ENCODE results near the gene GDPD4.

- TF ChIP-seq POLR2A (IDR thresholded peaks at IDR 0.05), result no peak
- TF ChIP-seq, protein P1, sequence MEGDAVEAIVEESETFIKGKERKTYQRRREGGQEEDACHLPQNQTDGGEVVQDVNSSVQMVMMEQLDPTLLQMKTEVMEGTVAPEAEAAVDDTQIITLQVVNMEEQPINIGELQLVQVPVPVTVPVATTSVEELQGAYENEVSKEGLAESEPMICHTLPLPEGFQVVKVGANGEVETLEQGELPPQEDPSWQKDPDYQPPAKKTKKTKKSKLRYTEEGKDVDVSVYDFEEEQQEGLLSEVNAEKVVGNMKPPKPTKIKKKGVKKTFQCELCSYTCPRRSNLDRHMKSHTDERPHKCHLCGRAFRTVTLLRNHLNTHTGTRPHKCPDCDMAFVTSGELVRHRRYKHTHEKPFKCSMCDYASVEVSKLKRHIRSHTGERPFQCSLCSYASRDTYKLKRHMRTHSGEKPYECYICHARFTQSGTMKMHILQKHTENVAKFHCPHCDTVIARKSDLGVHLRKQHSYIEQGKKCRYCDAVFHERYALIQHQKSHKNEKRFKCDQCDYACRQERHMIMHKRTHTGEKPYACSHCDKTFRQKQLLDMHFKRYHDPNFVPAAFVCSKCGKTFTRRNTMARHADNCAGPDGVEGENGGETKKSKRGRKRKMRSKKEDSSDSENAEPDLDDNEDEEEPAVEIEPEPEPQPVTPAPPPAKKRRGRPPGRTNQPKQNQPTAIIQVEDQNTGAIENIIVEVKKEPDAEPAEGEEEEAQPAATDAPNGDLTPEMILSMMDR (IDR thresholded peaks at IDR 0.05), result no peak
These were observed 107.3 kb downstream of the GDPD4 start for GRCh38 chr11:77193911-77194830.

Data from Peyer's patch (tissue), 4 donors.